OCI-LY3 (cell line): ENCODE measurements around the gene RFX4.
"Not testable (repeated sequence)": the region's sequence is repeated elsewhere in the genome, so short reads cannot be mapped to it uniquely, and the experiment has no call there.

Experiments used
- H2AFZ ChIP-seq: fragments of 200-600, 300-600 bp; shearing (Covaris generic); 2 replicates; pipeline ENCODE4 v1.6.0; 2014; ENCODE audit warnings: antibody characterized with exemption, low read depth, low read length
- H3K27ac ChIP-seq: fragments of 200-600, 300-600 bp; sonication (generic); 2 replicates; pipeline ENCODE4 v1.5.1; 2014; ENCODE audit warnings: mild to moderate bottlenecking, low read length, moderate library complexity, mixed read lengths
- H3K27me3 ChIP-seq: fragments of 200-600, 300-600 bp; sonication (generic); 2 replicates; pipeline ENCODE4 v1.6.1; 2014; ENCODE audit warnings: low read depth, low read length, mixed read lengths
- H3K36me3 ChIP-seq: fragments of 200-600, 300-600 bp; sonication (generic); replicated peaks from 2 replicates; pipeline ENCODE3; 2014; ENCODE audit warnings: low read depth, low read length, mixed read lengths
- H3K4me1 ChIP-seq: fragments of 300-600, 200-600 bp; sonication (generic); 2 replicates; pipeline ENCODE4 v1.6.1; 2014; ENCODE audit warnings: low read length, mixed read lengths
- H3K4me2 ChIP-seq: fragments of 200-600, 300-600 bp; sonication (generic); 2 replicates; pipeline ENCODE4 v1.6.1; 2014; ENCODE audit warnings: low read length, mixed read lengths
- H3K4me3 ChIP-seq: fragments of 300-600, 200-600 bp; sonication (generic); 2 replicates; pipeline ENCODE4 v1.5.1; 2014; ENCODE audit warnings: antibody characterized with exemption, mild to moderate bottlenecking, low read length, moderate library complexity
- H3K79me2 ChIP-seq: fragments of 300-600, 200-600 bp; shearing (Covaris generic); 2 replicates; pipeline ENCODE4 v1.6.1; 2014; ENCODE audit warnings: mild to moderate bottlenecking, low read length, mixed read lengths
- H3K9ac ChIP-seq: fragments of 300-600, 200-600 bp; shearing (Covaris generic); 2 replicates; pipeline ENCODE4 v1.6.0; 2014; ENCODE audit warnings: mild to moderate bottlenecking, low read length, moderate library complexity
- H3K9me3 ChIP-seq: fragments of 200-600, 300-600 bp; shearing (Covaris generic); 2 replicates; pipeline ENCODE4 v1.6.1; 2014; ENCODE audit warnings: low read length, mixed read lengths; ENCODE audit not compliant: insufficient read depth
- H4K20me1 ChIP-seq: fragments of 200-600, 300-600 bp; sonication (generic); 2 replicates; pipeline ENCODE4 v1.6.1; 2016; ENCODE audit warnings: low read length, mixed read lengths; ENCODE audit not compliant: insufficient read depth
- EZH2phosphoT487 ChIP-seq: fragments of 200-600 bp; shearing (Covaris generic); IDR thresholded peaks from 2 replicates; pipeline ENCODE4 v1.6.1; 2018; ENCODE audit warnings: antibody characterized with exemption, mixed run types, low read depth
- TF ChIP-seq, protein P1 (sequence below): fragments of 200-600, 300-600 bp; sonication (generic); IDR thresholded peaks from 2 replicates; pipeline ENCODE4 v1.5.1; 2014; ENCODE audit warnings: antibody characterized with exemption, low read length, low read depth

The RFX4 gene

GRCh38 chr12:106602076-106602475 is 19.3 kb downstream of the RFX4 start:
- H3K79me2 ChIP-seq, result no peaks in the 10 kb centered on the region
- peaks cover 16% of the 10 kb centered on the region for H3K27me3 ChIP-seq
- no peaks in the 10 kb centered on the region for H3K4me1 ChIP-seq
- TF ChIP-seq, protein P1, sequence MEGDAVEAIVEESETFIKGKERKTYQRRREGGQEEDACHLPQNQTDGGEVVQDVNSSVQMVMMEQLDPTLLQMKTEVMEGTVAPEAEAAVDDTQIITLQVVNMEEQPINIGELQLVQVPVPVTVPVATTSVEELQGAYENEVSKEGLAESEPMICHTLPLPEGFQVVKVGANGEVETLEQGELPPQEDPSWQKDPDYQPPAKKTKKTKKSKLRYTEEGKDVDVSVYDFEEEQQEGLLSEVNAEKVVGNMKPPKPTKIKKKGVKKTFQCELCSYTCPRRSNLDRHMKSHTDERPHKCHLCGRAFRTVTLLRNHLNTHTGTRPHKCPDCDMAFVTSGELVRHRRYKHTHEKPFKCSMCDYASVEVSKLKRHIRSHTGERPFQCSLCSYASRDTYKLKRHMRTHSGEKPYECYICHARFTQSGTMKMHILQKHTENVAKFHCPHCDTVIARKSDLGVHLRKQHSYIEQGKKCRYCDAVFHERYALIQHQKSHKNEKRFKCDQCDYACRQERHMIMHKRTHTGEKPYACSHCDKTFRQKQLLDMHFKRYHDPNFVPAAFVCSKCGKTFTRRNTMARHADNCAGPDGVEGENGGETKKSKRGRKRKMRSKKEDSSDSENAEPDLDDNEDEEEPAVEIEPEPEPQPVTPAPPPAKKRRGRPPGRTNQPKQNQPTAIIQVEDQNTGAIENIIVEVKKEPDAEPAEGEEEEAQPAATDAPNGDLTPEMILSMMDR, result no peak
- no peak for TF ChIP-seq EZH2phosphoT487
- H3K9ac ChIP-seq, result no peak overlapping the region
- no peak overlapping the region for H3K27ac ChIP-seq
- no peaks in the 10 kb centered on the region for H3K36me3 ChIP-seq
- no peaks in the 10 kb centered on the region for H3K9me3 ChIP-seq
- H2AFZ ChIP-seq, result no peak overlapping the region
- H3K4me3 ChIP-seq, result no peak overlapping the region
- no peak overlapping the region for H3K4me2 ChIP-seq
- H4K20me1 ChIP-seq, result no peaks in the 10 kb centered on the region

- no peaks in the 10 kb centered on the region for H3K36me3 ChIP-seq
- H3K4me2 ChIP-seq, result no peak overlapping the region
- 0 out of 2 replicates have a peak, but pooled peaks cover under 1% of the 10 kb centered on the region for H3K9me3 ChIP-seq
- TF ChIP-seq, protein P1, result no peak
- no peak for TF ChIP-seq EZH2phosphoT487
- no peak overlapping the region for H2AFZ ChIP-seq
- no peaks in the 10 kb centered on the region for H3K79me2 ChIP-seq
- H3K9ac ChIP-seq, result no peak overlapping the region
- H3K27ac ChIP-seq, result no peak overlapping the region
- H3K27me3 ChIP-seq, result peaks cover 4% of the 10 kb centered on the region; the same call in 1 of the 2 replicates
- no peaks in the 10 kb centered on the region for H4K20me1 ChIP-seq
- H3K4me3 ChIP-seq, result no peak overlapping the region
- no peaks in the 10 kb centered on the region for H3K4me1 ChIP-seq
Observed at GRCh38 chr12:106605254-106605653, 22.4 kb downstream of the RFX4 start.

DNA sequence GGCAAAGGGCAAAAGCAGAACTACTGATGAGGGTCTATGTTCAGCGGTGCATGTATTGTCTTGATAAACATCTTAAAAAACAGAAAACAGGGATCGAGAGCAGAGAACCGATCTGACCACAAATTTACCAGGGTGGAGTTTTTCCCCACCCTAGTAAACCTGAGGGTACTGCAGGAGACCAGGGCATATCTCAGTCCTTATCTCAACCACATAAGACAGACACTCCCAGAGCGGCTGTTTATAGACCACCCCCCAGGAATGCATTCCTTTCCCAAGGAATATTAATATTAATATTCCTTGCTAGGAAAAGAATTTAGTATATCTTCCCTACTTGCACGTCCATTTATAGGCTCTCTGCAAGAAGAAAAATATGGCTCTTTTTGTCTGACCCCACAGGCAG is 37.8 kb downstream of the RFX4 start:
- H3K79me2 ChIP-seq, H3K4me2 ChIP-seq, H2AFZ ChIP-seq, H3K9ac ChIP-seq, H4K20me1 ChIP-seq, H3K36me3 ChIP-seq, H3K4me1 ChIP-seq, H3K4me3 ChIP-seq, H3K27ac ChIP-seq, H3K9me3 ChIP-seq: not testable (repeated sequence)
- H3K27me3 ChIP-seq, result peaks cover 14% of the 10 kb centered on the region

DNA sequence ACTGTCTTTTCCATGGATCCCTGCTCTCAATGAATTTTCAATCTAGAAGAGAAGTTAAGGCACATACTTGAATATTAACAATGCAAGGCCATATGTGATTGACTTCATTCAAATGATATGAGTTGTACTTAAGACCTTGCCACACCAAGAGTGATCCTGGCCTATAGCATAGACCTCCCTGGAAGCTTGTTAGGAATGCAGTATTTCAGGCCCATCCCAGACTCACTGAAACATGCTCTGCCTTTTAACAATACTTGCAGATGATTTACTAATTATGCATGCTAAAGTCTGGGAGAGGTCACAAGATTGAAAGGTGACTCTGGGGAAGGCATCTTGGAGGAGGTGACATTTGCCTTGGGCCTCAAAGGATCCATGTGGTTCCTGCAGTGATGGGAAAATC is 43.2 kb downstream of the RFX4 start:
- Histone ChIP-seq H4K20me1 (no peaks in the 10 kb centered on the region), H2AFZ (no peak overlapping the region), H3K36me3 (no peaks in the 10 kb centered on the region), H3K9me3 (no peaks in the 10 kb centered on the region), H3K4me1 (no peaks in the 10 kb centered on the region), H3K4me3 (no peak overlapping the region), H3K9ac (no peak overlapping the region), H3K4me2 (no peak overlapping the region), H3K79me2 (no peaks in the 10 kb centered on the region), H3K27me3 (peaks cover 7% of the 10 kb centered on the region), H3K27ac (no peak overlapping the region)
- no peak for TF ChIP-seq EZH2phosphoT487
- TF ChIP-seq, protein P1, result no peak
